HG02981 (cell line): Measurements from ENCODE around the gene CPZ.
"Not testable (repeated sequence)": the region's sequence is repeated elsewhere in the genome, so short reads cannot be mapped to it uniquely, and the experiment has no call there.

Experiments used
- ATAC-seq: cut with Tn5 transposase; IDR thresholded peaks from one replicate; pipeline ENCODE4 v1.9.1; 2021; ENCODE audit warnings: mild to moderate bottlenecking, moderate library complexity; ENCODE audit not compliant: unreplicated experiment

Gene CPZ

GRCh38 chr4:8634773-8635172 is 42.2 kb downstream of the CPZ start:
- ATAC-seq, result not testable (repeated sequence)

- ATAC-seq, result not testable (repeated sequence)
These were observed 43.5 kb downstream of the CPZ start for GRCh38 chr4:8635897-8636554.

- no peak for ATAC-seq
These were observed 45.0 kb downstream of the CPZ start for GRCh38 chr4:8637456-8637984.

- no peak for ATAC-seq
These were observed 46.5 kb downstream of the CPZ start for GRCh38 chr4:8639021-8639420.

DNA sequence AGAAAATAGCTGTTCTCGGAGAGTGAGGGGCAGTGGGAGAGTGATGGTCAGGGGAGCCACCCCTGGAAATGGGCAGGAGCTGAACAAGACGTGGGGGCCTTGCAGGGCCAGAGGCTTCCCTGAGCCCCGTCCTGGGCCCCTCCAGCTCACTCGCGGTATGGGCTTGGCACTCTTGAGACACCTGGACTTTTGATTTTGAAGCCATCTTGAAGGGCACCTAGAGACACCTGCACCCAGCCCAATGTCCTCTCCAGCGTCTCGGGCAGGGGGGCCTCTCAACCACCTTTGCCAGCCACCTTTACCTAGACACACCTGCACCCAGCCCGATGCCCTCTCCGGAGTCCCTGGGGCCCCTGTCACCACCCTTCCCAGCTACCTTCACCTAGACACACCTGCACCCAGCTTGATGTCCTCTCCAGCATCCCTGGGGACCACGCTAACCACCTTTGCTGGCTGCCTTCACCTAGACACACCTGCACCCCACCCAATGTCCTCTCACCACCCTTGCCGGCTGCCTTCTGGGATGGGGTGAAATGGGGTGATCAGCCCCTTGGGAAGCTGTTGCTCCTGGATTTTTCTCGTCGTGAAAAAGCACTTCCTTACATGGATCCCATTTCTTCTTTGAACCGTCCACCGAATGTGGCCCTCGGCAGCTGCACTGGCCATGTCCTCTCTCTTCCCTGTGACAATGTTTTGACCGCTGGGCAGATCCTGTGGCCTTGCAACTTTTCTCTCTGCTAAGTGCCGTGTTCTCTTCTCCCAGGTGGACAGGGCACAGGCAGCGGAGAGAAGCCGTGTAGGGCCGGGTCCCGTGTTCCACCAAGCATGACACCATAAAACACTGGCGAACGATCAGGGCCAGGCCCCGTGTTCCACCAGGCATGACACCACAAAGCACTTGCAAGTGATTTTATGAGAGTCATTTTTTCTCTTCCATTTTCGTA is 47.5 kb downstream of the CPZ start:
- ATAC-seq, result no peak

- no peak for ATAC-seq
These were observed 48.3 kb downstream of the CPZ start for GRCh38 chr4:8640816-8641215.

DNA sequence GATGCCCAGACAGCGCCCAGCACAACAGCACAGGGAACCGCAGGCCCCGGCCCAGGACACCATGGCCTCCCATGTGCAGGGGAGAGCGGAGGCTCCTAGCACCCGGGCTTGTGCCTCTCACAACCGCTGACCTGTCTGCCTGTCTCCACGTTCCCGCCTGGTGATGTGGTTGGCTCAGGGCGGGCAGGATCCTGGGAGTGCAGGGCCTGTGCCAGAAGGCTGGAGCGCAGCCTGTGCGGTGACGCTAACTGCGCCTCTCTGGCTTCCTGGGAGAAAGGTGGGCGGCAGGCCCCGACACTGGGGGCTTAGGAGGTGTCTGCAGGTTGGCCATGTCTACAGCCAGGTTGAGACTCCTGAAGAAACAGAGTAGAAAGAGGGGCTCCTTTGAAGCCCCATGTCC is 48.7 kb downstream of the CPZ start:
- ATAC-seq, result no peak

GRCh38 chr4:8641931-8642650 is 49.5 kb downstream of the CPZ start:
- no peak for ATAC-seq

- no peak for ATAC-seq
These were observed 50.2 kb downstream of the CPZ start for GRCh38 chr4:8642651-8643321.

GRCh38 chr4:8643441-8643840 is 50.9 kb downstream of the CPZ start:
- ATAC-seq, result no peak

- no peak for ATAC-seq
These were observed 51.4 kb downstream of the CPZ start for GRCh38 chr4:8643986-8644385.

DNA sequence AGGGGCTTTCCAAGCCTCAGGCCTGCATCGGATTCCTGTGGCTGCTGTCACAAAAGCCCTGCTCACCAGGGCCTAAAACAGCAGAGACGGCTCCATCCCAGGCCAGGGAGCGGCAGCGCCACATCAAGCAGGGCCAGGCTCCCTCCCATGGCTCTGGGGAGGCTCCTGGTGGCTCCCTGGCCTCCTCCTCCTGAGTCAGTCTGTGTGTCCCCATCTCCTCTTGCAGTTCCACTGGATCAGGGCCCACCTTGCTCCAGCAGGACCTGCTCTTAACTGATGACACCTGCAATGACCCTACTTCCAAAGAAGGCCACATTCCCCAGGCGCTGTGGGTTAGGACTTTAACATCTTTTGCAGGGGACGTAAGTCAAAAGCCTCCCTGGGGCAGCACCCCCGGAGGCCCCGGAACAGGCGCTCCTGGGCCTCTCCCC is 51.9 kb downstream of the CPZ start:
- no peak for ATAC-seq

GRCh38 chr4:8644966-8645752 is 52.6 kb downstream of the CPZ start:
- ATAC-seq, result no peak

GRCh38 chr4:8645753-8646124 is 53.2 kb downstream of the CPZ start:
- ATAC-seq, result no peak

DNA sequence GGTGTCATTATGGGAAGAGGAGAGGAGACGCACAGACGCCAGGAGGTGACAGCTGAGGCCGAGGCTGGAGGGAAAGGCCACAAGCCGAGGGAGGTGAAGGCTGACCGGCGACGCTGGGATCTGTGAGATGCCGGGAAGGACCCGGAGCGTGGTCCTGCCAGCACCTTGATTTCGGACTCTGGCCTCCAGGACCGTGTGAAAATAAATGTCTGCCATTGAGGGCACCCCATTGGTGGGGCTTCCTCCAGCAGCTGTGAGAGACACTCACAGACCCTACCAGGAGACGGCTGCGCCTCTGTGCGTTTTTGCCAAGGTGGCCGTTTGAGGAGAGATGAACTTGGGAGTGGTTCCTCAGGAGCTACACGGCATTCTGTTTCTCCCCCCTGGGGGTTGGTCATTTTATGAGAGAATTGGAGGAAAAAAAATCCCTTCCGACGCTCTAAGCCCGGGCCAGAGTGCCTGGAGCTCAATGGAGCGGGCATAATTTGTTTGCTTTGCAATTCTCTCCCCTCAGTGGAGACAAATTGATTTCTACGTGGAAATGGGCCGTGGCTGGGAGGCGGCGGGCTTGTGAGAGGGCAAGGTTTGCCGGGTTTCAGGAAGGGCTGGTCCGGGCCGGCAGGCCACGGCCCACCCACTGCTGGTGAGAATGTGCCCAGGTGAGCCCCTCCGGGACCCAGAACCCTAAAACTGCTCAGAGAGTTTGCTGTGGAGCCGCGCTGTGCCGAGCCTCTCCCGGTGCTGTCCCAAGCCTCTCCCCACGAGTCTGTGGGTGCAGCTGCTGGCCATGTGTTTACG is 53.9 kb downstream of the CPZ start:
- no peak for ATAC-seq

DNA sequence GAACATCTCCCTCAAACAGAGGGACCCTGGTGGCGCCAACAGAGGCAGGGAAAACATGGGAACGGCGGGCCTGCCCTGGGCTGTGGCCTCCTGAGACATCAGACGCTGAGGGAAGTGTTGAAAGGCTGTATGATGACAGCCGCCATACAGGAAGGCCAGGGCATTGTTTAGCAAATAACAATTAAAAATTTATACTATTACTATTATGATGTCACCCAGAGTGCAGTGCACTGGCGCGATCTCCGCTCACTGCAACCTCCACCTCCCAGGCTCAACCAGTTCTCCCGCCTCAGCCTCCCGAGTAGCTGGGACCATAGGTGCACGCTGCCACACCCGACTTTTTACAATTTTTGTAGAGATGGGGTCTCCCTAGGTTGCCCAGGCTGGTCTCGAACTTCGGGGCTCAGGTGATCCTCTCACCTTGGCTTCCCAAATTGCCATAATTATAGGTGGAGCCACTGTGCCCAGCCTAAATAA is 54.6 kb downstream of the CPZ start:
- no peak for ATAC-seq

DNA sequence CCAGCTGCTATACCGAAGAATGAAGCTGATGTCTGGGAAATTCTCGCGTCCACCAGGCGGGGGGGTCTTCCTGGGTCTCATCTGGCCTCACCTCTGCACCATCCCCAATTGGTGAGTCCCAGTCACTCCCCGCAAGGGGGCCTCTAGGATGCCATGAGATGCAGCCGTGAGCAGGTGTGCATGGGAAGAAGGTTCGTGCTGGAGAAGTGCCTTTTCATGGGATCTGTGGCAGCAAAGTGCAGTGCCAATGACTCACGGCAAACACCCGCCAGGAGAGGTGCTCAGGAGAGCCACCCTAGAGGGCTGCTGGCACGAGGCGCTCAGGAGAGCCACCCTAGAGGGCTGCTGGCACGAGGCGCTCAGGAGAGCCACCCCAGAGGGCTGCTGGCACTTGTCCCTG is 55.1 kb downstream of the CPZ start:
- no peak for ATAC-seq

GRCh38 chr4:8648296-8648695 is 55.7 kb downstream of the CPZ start:
- ATAC-seq, result no peak
